Right lobe of liver (tissue), 4 donors: ENCODE results near the gene PTCHD1.

Experiments used
- POLR2A ChIP-seq: fragments of 450-650 bp; IDR thresholded peaks from one replicate; pipeline ENCODE4 v1.6.1; 2017; ENCODE audit warnings: antibody characterized with exemption, mild to moderate bottlenecking
- TF ChIP-seq, protein P1 (sequence below), 4 donors: fragments of 200-600 bp in 3 of 4; fragments of 450-650 bp in 1 of 4; IDR thresholded peaks; one replicate each; pipeline versions ENCODE4 v1.5.1 to v1.8.0; 2016 to 2022; ENCODE audit warnings: antibody characterized with exemption in 4 of 4, mild to moderate bottlenecking in 2 of 4
- donor health status: DM: no; HTN: no; CAD: no.
- donor health status: DM: no; HTN: no; CAD: no.
- donor health status: DM: no; HTN: yes; CAD: no.

DNA sequence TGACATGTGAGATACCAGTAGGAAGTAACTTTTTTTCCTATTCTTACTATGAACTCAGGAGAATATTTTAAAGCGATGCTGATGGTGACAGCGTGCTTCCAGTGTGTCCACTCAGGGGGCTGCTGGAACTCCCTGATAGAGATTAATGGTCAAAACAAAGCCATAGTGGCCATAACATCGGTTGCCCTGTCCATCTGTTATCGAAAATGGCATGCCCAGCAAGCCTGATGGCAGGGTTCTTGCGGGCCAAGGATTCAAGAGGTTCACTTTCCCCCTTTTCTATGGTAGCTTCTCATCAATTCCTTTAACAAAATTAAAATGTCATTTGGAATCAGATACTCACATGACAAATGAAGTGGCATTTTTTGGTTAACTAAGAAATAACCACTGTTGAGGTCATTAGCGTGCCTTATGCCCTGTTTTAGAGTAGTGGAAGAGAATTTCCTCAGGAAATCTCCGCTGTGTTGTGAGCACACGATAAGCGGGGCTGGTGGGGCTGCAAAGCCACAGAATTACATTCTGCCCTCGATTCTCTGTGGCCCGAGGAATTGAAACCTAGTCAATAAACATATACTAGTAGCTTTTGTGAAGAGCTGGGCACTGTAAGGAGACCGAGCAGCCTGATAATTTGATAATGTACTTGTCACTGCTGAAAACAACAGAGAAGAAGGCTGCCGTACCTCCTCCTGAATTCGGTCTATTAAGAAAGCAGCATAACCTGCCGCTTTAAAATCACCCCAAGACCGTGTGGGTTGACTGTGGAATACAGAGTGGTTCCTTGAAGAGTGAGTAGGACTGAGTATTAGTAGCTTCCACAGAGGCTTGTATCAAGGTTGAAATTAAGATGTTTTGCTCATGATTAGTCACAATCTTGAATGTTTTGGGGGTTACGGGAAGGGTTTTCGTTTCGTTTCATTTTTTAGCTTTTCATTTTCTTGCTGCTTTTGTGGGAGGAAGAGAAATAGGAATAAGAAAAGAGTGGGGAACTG, 46.7 kb downstream of the PTCHD1 start:
- TF ChIP-seq, protein P1, sequence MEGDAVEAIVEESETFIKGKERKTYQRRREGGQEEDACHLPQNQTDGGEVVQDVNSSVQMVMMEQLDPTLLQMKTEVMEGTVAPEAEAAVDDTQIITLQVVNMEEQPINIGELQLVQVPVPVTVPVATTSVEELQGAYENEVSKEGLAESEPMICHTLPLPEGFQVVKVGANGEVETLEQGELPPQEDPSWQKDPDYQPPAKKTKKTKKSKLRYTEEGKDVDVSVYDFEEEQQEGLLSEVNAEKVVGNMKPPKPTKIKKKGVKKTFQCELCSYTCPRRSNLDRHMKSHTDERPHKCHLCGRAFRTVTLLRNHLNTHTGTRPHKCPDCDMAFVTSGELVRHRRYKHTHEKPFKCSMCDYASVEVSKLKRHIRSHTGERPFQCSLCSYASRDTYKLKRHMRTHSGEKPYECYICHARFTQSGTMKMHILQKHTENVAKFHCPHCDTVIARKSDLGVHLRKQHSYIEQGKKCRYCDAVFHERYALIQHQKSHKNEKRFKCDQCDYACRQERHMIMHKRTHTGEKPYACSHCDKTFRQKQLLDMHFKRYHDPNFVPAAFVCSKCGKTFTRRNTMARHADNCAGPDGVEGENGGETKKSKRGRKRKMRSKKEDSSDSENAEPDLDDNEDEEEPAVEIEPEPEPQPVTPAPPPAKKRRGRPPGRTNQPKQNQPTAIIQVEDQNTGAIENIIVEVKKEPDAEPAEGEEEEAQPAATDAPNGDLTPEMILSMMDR (IDR thresholded peaks at IDR 0.05) = no peak
- TF ChIP-seq POLR2A = no peak
